Measurements from ENCODE around the gene NT5C1A.

DNA sequence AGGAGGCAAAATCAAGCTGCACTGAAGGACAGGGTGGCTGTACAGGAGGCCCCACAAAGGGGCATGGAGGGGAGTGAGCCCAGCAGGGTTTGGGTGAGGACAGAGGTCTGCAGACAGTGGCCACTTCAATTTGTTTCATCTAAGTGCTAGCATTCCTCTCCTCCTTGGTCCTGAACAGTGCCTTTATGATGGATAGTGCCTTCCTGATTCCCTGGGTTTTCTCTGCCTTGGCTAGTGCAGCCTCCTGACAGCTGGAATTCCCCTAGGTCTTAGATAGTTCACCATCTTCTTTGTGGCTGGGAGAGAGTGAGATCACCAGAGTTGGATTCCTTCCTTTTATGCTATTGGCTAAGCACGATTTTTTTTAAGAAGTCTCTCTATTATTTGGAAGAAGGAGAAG is 23.1 kb upstream of the NT5C1A start:
- peak; percentile 40 for TF ChIP-seq SUZ12 (IDR thresholded peaks at IDR 0.05; ENCODE audit: extremely low read depth, insufficient read depth, insufficient read length)
- no peak for TF ChIP-seq YY1 (IDR thresholded peaks at IDR 0.05; ENCODE audit: insufficient read depth, insufficient read length)

Data from NT2/D1 (cell line).